HL-60 (cell line): Measurements from ENCODE around the gene SLC16A12.
A peak's percentile ranks its signal among the peaks of the same experiment; 100 is the strongest.
"Not testable (repeated sequence)": the region's sequence is repeated elsewhere in the genome, so short reads cannot be mapped to it uniquely, and the experiment has no call there.

ENCODE experiments used
- DNase-seq, 2 experiments: peaks; one replicate each; pipeline ENCODE4 v3.0.0-alpha.2; 2010 to 2020; ENCODE audit warnings: low read depth in 1 of 2, low spot score in 1 of 2
- H3K27ac ChIP-seq: fragments of 250-450 bp; sonication (Bioruptor Pico); replicated peaks from 2 replicates; pipeline ENCODE4 v1.5.1; 2020; ENCODE audit warnings: mild to moderate bottlenecking, moderate library complexity
- H3K27me3 ChIP-seq: fragments of 250-450 bp; sonication (Bioruptor Pico); 2 replicates; pipeline ENCODE4 v1.5.1; 2021; ENCODE audit warnings: mild to moderate bottlenecking, moderate library complexity; ENCODE audit not compliant: insufficient read depth, poor library complexity, severe bottlenecking
- H3K4me3 ChIP-seq: replicated peaks from 2 replicates; pipeline ENCODE4 v1.5.1; 2011; ENCODE audit warnings: mild to moderate bottlenecking, control low read depth, low read length; ENCODE audit not compliant: insufficient read depth
- GABPA ChIP-seq: IDR thresholded peaks from 2 replicates; pipeline ENCODE4 v1.6.1; 2012; ENCODE audit warnings: low read depth
- POLR2AphosphoS5 ChIP-seq: IDR thresholded peaks from 2 replicates; pipeline ENCODE4 v1.6.1; 2012; ENCODE audit warnings: low read depth
- SPI1 ChIP-seq: IDR thresholded peaks from 2 replicates; pipeline ENCODE4 v1.6.1; 2012; ENCODE audit warnings: low read depth, mild to moderate bottlenecking, borderline replicate concordance
- TF ChIP-seq, protein P1 (sequence below): IDR thresholded peaks from one replicate; pipeline ENCODE4 v1.5.1; 2011; ENCODE audit warnings: low read length, control low read depth, inconsistent platforms; ENCODE audit not compliant: insufficient read depth
- TF ChIP-seq, protein P2 (sequence below): IDR thresholded peaks from 2 replicates; pipeline ENCODE4 v1.6.1; 2012; ENCODE audit warnings: low read depth; ENCODE audit not compliant: insufficient replicate concordance

The SLC16A12 gene

DNA sequence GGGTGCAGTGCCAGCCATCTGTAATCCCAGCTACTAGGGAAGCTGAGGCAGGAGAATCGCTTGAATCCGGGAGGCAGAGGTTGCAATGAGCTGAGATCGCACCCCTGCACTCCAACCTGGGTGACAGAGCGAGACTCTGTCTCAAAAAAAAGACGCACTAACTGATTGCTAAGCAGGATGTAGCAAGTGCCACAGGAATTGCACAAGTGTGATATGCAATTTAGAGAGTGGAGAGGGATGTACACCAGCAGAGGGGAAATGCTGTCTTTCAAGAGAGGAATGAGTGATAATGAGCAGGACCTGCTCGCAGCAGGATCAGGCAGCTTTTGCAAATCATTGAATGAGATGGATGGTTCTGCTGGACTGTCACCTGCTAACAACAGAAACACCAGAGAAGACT lies 13.3 kb upstream of the SLC16A12 start:
- TF ChIP-seq SPI1 (no peak), GABPA (no peak), POLR2AphosphoS5 (no peak)
- TF ChIP-seq, protein P1, sequence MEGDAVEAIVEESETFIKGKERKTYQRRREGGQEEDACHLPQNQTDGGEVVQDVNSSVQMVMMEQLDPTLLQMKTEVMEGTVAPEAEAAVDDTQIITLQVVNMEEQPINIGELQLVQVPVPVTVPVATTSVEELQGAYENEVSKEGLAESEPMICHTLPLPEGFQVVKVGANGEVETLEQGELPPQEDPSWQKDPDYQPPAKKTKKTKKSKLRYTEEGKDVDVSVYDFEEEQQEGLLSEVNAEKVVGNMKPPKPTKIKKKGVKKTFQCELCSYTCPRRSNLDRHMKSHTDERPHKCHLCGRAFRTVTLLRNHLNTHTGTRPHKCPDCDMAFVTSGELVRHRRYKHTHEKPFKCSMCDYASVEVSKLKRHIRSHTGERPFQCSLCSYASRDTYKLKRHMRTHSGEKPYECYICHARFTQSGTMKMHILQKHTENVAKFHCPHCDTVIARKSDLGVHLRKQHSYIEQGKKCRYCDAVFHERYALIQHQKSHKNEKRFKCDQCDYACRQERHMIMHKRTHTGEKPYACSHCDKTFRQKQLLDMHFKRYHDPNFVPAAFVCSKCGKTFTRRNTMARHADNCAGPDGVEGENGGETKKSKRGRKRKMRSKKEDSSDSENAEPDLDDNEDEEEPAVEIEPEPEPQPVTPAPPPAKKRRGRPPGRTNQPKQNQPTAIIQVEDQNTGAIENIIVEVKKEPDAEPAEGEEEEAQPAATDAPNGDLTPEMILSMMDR = no peak
- TF ChIP-seq, protein P2, sequence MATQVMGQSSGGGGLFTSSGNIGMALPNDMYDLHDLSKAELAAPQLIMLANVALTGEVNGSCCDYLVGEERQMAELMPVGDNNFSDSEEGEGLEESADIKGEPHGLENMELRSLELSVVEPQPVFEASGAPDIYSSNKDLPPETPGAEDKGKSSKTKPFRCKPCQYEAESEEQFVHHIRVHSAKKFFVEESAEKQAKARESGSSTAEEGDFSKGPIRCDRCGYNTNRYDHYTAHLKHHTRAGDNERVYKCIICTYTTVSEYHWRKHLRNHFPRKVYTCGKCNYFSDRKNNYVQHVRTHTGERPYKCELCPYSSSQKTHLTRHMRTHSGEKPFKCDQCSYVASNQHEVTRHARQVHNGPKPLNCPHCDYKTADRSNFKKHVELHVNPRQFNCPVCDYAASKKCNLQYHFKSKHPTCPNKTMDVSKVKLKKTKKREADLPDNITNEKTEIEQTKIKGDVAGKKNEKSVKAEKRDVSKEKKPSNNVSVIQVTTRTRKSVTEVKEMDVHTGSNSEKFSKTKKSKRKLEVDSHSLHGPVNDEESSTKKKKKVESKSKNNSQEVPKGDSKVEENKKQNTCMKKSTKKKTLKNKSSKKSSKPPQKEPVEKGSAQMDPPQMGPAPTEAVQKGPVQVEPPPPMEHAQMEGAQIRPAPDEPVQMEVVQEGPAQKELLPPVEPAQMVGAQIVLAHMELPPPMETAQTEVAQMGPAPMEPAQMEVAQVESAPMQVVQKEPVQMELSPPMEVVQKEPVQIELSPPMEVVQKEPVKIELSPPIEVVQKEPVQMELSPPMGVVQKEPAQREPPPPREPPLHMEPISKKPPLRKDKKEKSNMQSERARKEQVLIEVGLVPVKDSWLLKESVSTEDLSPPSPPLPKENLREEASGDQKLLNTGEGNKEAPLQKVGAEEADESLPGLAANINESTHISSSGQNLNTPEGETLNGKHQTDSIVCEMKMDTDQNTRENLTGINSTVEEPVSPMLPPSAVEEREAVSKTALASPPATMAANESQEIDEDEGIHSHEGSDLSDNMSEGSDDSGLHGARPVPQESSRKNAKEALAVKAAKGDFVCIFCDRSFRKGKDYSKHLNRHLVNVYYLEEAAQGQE = no peak
- Histone ChIP-seq H3K27me3 (no peaks in the 10 kb centered on the region), H3K27ac (no peak overlapping the region), H3K4me3 (no peak overlapping the region)
- DNase-seq = peak; percentile 10 to 72

DNA sequence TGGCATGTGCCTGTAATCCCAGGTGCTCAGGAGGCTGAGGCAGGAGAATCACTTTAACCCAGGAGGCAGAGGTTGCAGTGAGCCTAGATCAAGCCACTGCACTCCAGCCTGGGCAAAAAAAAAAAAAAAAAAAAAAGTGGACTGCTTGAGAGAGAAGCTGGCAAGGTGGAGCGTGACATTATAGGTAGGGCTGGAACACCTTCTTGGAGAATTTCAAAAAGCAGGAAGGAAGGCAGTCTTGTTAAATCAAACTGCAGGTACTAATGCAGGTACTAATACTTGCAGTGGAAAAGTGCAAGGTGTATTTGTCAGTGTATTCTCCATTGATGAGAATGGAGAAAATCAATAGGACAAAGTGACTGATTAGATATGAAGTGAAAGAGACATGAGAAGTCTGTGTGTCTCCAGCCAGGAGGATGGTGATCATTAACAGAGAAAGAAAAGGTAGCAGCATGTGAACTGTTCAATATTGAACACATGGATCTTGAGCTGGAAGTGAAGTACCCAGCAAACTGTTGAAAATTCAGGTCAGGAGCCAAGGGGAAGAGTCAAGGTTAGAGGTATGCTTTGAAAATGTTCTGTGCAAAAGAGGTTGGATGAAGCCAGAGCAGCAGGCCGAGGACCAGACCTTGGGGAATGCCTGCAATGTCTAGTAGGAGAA lies 12.6 kb upstream of the SLC16A12 start:
- H3K27me3 ChIP-seq = no peaks in the 10 kb centered on the region
- no peak overlapping the region for H3K27ac ChIP-seq
- H3K4me3 ChIP-seq = no peak overlapping the region
- TF ChIP-seq, protein P2 = no peak
- no peak for TF ChIP-seq POLR2AphosphoS5
- TF ChIP-seq, protein P1 = no peak
- no peak for TF ChIP-seq GABPA
- no peak for TF ChIP-seq SPI1
- no peak for DNase-seq

DNA sequence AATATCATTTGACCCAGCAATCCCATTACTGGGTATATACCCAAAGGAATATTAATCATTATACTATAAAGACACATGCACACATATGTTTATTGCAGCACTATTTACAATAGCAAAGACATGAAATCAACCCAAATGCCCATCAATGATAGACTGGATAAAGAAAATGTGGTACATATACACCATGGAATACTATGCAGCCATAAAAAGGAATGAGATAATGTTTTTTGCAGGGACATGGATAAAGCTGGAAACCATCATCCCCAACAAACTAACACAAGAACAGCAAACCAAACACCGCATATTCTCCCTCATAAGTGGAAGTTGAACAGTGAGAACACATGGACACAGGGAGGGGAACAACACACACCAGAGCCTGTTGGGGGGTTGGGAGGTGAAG lies 11.3 kb upstream of the SLC16A12 start:
- H3K4me3 ChIP-seq, H3K27ac ChIP-seq, H3K27me3 ChIP-seq, DNase-seq: not testable (repeated sequence)

DNA sequence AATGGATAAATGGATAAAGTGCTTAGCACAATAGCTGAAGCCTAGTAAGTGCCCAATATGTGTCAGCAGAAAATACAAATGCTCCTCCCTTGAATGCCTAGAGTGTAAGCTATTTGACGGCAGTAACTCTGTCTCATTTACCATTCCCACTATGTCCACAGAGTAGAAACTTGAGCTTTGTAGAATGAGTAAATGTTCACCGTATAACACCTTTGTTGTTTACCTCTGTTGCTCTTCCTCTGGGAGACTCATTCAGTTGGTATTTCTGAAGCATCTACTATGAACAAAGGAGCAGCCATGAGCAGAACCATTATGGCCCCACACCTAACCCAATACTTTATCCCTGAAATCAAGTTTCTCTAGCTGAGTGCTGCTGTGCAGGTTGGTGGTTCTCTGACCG lies 8.4 kb upstream of the SLC16A12 start:
- no peak for DNase-seq
- Histone ChIP-seq H3K27me3 (no peaks in the 10 kb centered on the region), H3K4me3 (no peak overlapping the region), H3K27ac (no peak overlapping the region)
- TF ChIP-seq POLR2AphosphoS5 = no peak

DNA sequence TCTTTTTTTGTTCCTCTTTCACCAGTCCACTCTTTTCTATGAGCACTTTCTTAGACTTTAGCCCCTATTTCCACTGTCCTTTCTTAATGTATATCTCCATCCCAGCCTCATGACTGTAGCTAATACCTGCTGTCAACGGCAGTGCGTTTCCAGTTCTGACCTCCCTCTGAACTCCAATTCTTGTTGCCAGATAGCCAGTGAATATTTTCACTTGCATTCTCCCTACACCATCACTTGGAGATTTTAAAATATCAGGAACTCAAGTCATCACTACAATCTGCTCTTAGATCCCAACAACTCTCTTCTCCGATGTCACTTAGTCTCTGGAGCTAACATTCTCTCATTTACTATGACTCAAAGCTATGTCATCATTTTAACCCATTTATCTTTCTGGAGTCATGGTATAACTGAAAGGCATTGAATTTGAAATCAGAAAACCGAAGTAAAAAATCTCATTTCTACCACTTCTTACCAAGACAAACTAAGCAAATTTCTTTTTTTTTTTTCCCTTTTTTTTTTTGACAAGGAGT lies 5.1 kb upstream of the SLC16A12 start:
- TF ChIP-seq, protein P2 = no peak
- TF ChIP-seq SPI1 (no peak), GABPA (no peak), POLR2AphosphoS5 (no peak)
- TF ChIP-seq, protein P1 = no peak
- Histone ChIP-seq H3K27ac (no peak overlapping the region), H3K4me3 (no peak overlapping the region), H3K27me3 (peaks cover 12% of the 10 kb centered on the region)
- no peak for DNase-seq
